ENCODE measurements around the gene DENND1A. TPM values are rescaled to one million over a fixed set of nuclear protein-coding genes. Genes with fewer than 3 reads are reported as not detected.

DENND1A gene
- total and polyA plus RNA-seq, 2 experiments from 2014 or later: 13.1 to 28.7 TPM

DNA sequence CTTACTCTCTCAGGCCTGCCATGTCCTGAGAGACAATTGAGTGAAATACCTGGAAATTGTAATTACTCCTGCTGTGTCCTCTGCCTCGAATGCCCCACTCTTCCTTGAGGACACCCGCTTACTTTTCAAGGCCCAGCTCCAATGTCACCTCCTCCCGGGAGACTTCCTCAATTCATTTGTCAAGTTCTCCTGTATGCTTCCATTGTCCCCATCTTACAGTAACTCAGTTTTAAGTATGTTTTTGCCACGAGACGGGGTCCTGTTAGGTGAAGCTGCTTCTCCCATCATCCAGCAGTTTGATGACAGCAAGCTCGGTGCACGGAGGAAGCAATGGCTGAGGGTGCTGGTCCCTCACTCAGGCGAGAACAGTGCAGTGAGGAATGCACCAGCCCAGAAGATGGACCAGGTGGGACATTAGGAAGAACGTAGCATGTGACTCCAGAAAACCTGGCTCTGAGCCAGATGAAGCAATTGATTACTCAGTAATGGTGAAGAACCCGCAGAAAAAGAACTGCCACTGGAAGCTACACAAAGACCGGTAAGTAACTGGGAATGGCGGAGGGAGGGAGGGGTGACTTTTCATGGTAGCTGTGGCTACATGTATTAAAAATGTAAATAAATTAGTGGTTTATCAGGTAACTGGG lies 274.8 kb downstream of the DENND1A start (continued):
- TF ChIP-seq, protein P1, sequence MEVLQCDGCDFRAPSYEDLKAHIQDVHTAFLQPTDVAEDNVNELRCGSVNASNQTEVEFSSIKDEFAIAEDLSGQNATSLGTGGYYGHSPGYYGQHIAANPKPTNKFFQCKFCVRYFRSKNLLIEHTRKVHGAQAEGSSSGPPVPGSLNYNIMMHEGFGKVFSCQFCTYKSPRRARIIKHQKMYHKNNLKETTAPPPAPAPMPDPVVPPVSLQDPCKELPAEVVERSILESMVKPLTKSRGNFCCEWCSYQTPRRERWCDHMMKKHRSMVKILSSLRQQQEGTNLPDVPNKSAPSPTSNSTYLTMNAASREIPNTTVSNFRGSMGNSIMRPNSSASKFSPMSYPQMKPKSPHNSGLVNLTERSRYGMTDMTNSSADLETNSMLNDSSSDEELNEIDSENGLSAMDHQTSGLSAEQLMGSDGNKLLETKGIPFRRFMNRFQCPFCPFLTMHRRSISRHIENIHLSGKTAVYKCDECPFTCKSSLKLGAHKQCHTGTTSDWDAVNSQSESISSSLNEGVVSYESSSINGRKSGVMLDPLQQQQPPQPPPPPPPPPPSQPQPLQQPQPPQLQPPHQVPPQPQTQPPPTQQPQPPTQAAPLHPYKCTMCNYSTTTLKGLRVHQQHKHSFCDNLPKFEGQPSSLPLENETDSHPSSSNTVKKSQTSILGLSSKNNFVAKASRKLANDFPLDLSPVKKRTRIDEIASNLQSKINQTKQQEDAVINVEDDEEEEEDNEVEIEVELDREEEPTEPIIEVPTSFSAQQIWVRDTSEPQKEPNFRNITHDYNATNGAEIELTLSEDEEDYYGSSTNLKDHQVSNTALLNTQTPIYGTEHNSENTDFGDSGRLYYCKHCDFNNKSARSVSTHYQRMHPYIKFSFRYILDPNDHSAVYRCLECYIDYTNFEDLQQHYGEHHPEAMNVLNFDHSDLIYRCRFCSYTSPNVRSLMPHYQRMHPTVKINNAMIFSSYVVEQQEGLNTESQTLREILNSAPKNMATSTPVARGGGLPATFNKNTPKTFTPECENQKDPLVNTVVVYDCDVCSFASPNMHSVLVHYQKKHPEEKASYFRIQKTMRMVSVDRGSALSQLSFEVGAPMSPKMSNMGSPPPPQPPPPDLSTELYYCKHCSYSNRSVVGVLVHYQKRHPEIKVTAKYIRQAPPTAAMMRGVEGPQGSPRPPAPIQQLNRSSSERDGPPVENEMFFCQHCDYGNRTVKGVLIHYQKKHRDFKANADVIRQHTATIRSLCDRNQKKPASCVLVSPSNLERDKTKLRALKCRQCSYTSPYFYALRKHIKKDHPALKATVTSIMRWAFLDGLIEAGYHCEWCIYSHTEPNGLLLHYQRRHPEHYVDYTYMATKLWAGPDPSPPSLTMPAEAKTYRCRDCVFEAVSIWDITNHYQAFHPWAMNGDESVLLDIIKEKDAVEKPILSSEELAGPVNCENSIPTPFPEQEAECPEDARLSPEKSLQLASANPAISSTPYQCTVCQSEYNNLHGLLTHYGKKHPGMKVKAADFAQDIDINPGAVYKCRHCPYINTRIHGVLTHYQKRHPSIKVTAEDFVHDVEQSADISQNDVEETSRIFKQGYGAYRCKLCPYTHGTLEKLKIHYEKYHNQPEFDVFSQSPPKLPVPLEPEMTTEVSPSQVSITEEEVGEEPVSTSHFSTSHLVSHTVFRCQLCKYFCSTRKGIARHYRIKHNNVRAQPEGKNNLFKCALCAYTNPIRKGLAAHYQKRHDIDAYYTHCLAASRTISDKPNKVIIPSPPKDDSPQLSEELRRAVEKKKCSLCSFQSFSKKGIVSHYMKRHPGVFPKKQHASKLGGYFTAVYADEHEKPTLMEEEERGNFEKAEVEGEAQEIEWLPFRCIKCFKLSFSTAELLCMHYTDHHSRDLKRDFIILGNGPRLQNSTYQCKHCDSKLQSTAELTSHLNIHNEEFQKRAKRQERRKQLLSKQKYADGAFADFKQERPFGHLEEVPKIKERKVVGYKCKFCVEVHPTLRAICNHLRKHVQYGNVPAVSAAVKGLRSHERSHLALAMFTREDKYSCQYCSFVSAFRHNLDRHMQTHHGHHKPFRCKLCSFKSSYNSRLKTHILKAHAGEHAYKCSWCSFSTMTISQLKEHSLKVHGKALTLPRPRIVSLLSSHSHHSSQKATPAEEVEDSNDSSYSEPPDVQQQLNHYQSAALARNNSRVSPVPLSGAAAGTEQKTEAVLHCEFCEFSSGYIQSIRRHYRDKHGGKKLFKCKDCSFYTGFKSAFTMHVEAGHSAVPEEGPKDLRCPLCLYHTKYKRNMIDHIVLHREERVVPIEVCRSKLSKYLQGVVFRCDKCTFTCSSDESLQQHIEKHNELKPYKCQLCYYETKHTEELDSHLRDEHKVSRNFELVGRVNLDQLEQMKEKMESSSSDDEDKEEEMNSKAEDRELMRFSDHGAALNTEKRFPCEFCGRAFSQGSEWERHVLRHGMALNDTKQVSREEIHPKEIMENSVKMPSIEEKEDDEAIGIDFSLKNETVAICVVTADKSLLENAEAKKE (CRISPR knock-in tag; IDR thresholded peaks at IDR 0.05): no peak
- no peak for TF ChIP-seq JUNB (IDR thresholded peaks at IDR 0.05; ENCODE audit: unreplicated experiment)

DNA sequence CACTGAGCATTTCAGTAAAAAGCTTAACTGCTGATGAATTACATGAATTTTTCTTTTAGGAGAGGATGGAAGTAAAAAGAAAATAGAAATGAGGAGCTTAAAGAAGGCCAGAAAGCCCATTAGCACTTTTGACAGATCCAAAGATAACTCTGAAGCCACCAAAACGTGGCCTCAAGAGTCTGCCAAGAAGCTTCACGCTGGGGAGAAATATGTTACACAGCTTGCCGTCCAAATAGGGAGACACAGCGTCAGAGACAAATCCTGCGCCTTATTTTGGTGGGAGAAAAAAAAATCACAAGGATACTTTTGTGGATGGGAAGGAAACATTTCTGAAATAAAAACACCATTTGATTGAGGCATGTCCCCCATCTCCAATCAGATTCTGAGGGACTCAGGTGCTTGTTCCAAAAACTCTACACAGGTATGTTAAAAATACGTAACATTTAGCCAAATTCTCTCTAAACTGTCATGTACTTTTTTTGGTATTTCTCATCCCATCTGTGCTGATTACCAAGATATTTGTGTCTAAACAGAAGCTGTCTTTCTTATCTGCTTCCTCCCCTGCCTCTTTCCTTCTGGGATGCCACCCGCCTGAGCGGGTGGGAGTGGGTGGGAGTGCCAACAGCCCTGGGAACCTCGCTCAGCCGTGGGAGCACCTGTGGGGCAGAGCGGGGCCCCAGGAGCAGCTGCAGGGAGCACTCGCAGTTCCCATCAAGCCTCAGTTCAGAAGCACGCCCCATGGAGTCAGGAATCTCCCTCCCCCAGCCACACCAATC lies 275.5 kb downstream of the DENND1A start:
- Histone ChIP-seq H3K4me2 (no peak overlapping the region), H3K36me3 (ENCODE audit: insufficient read depth) (no peaks in the 10 kb centered on the region), H3K27ac (ENCODE audit: low read depth) (no peak overlapping the region), H3K4me1 (ENCODE audit: insufficient read depth) (peaks cover 15% of the 10 kb centered on the region), H3F3A (replicated peaks; ENCODE audit: low read depth) (no peaks in the 10 kb centered on the region), H3K4me3 (no peak overlapping the region), H3K9me2 (ENCODE audit: insufficient read depth) (no peaks in the 10 kb centered on the region), H3K79me2 (replicated peaks; ENCODE audit: insufficient read depth) (no peaks in the 10 kb centered on the region), H2AFZ (no peak overlapping the region), H4K20me1 (replicated peaks; ENCODE audit: insufficient read depth) (no peaks in the 10 kb centered on the region; the same call in 1 of the 2 replicates), H3K27me3 (ENCODE audit: insufficient read depth) (no peaks in the 10 kb centered on the region)
- ATAC-seq: no peak
- no peak overlapping the region for H3K27ac Mint-ChIP-seq
- H3K36me3 Mint-ChIP-seq (ENCODE audit: low read depth): peaks cover 7% of the 10 kb centered on the region; the same call in 2 of the 3 replicates
- H3K27me3 Mint-ChIP-seq (ENCODE audit: insufficient read depth, low read depth, poor library complexity): no peaks in the 10 kb centered on the region
- no peak for DNase-seq (ENCODE audit: low spot score)
- H3K4me1 Mint-ChIP-seq: peaks cover 30% of the 10 kb centered on the region
- no peaks in the 10 kb centered on the region; the same call in 2 of the 3 replicates for H3K9me3 Mint-ChIP-seq
- no peak overlapping the region for H3K4me3 Mint-ChIP-seq
- TF ChIP-seq EZH2phosphoT487 (IDR thresholded peaks at IDR 0.05; ENCODE audit: unreplicated experiment): no peak
- TF ChIP-seq, protein P2, sequence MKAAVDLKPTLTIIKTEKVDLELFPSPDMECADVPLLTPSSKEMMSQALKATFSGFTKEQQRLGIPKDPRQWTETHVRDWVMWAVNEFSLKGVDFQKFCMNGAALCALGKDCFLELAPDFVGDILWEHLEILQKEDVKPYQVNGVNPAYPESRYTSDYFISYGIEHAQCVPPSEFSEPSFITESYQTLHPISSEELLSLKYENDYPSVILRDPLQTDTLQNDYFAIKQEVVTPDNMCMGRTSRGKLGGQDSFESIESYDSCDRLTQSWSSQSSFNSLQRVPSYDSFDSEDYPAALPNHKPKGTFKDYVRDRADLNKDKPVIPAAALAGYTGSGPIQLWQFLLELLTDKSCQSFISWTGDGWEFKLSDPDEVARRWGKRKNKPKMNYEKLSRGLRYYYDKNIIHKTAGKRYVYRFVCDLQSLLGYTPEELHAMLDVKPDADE (IDR thresholded peaks at IDR 0.05): no peak
- TF ChIP-seq POLR2AphosphoS5 (IDR thresholded peaks at IDR 0.05; ENCODE audit: low read depth): no peak
- no peak for TF ChIP-seq NANOG (IDR thresholded peaks at IDR 0.05; ENCODE audit: borderline replicate concordance)
- TF ChIP-seq STAT1 (IDR thresholded peaks at IDR 0.05; ENCODE audit: unreplicated experiment): no peak
- TF ChIP-seq JUNB (IDR thresholded peaks at IDR 0.05; ENCODE audit: unreplicated experiment): no peak
- TF ChIP-seq, protein P3, sequence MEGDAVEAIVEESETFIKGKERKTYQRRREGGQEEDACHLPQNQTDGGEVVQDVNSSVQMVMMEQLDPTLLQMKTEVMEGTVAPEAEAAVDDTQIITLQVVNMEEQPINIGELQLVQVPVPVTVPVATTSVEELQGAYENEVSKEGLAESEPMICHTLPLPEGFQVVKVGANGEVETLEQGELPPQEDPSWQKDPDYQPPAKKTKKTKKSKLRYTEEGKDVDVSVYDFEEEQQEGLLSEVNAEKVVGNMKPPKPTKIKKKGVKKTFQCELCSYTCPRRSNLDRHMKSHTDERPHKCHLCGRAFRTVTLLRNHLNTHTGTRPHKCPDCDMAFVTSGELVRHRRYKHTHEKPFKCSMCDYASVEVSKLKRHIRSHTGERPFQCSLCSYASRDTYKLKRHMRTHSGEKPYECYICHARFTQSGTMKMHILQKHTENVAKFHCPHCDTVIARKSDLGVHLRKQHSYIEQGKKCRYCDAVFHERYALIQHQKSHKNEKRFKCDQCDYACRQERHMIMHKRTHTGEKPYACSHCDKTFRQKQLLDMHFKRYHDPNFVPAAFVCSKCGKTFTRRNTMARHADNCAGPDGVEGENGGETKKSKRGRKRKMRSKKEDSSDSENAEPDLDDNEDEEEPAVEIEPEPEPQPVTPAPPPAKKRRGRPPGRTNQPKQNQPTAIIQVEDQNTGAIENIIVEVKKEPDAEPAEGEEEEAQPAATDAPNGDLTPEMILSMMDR (conservative IDR thresholded peaks at IDR 0.05; ENCODE audit: low read depth in 2 of 2): no peak
- no peak for TF ChIP-seq CREB1 (CRISPR knock-in tag; IDR thresholded peaks at IDR 0.05; ENCODE audit: low read depth)
- TF ChIP-seq EZH2 (IDR thresholded peaks at IDR 0.05; ENCODE audit: low read depth, unreplicated experiment): no peak
